Measurements from ENCODE around the gene ENPP7. TPM values are rescaled to one million over a fixed set of nuclear protein-coding genes. Genes with fewer than 3 reads are reported as not detected.

Gene ENPP7
- total RNA-seq, 1 experiment from 2014 or later = not detected

DNA sequence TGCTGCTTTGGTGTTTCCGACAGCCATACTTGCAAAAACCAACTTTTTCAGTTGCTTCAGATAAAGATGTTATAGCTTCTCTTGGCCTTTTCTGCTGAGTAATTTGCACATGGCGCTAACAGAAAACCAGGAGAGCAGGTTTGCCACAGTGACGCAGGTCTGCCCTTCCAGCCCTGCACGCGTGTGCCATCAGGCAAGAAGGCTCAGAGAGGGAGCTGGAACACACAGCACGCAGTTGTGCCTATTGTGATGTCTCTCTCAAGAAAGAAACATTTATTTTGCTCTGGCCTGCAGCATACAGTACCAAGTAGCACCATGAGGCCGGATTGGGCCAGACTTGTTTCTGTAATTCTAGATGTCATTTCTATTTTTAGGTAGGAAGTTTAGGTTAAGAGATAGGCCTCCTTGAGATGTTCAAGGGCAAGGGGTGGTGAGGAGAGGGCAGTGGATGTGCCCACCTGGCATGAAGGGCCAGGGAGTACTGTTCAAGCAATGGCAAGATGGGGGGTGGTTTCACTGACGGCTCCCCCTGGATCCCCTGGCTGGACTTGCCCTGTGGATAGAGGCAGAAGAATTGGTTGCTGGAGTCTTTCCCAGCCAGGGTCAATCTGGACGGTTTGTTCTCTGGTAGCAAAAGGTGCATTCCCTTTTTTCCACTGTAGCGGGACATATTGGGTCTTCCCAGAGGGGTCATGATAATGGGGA, 49.1 kb downstream of the ENPP7 start:
- Histone ChIP-seq H3K4me2 (ENCODE audit: low read length) (peak overlapping the region; percentile 93; the same call in 1 of the 2 replicates), H3K9me2 (ENCODE audit: insufficient read depth) (no peaks in the 10 kb centered on the region), H3K4me3 (replicated peaks in 1 of 2; ENCODE audit: low read depth in 1 of 2, low read length in 2 of 2) (no peak overlapping the region), H3K9me3 (ENCODE audit: control insufficient read depth in 1 of 2, insufficient read depth in 1 of 2, low read depth in 1 of 2, low read length in 2 of 2) (no peaks in the 10 kb centered on the region), H3K36me3 (ENCODE audit: control insufficient read depth in 1 of 2, insufficient read depth in 2 of 2, low read length in 2 of 2) (peaks cover 12 to 22% of the 10 kb centered on the region in 2 experiments; a peak in 3 of 4 replicates), H3K4me1 (ENCODE audit: control insufficient read depth in 1 of 2, insufficient read depth in 2 of 2, low read length in 2 of 2) (peaks cover 12 to 19% of the 10 kb centered on the region in 2 experiments), H3K9ac (ENCODE audit: low read length) (no peak overlapping the region), H3K27ac (ENCODE audit: low read depth, low read length) (no peak overlapping the region), H3K79me2 (ENCODE audit: insufficient read depth, low read length) (peaks cover 16% of the 10 kb centered on the region), H3K27me3 (ENCODE audit: insufficient read depth, low read length) (peaks cover 22% of the 10 kb centered on the region), H2AFZ (ENCODE audit: low read depth, low read length, poor library complexity, severe bottlenecking) (no peak overlapping the region), H4K20me1 (ENCODE audit: insufficient read depth) (no peaks in the 10 kb centered on the region)
- no peak for ATAC-seq
- BruUV-seq (replicated peaks) = no TSS peak
- ChIA-PET POLR2A (interaction anchor here (0.9 kb wide), 1 partner anchor 17 kb away, joined by 7 read pairs; the partner anchor contains the start of gene CBX8), RAD21 (ENCODE audit: low non-redundant PET in 1 of 2, low total read pairs in 2 of 2, uncharacterized antibody in 2 of 2, unreplicated experiment in 2 of 2) (no interaction called here), CTCF (no interaction called here)
- intact Hi-C loops (cut with micrococcal nuclease) = no loop called here
- DNase-seq (ENCODE audit: low read depth, low spot score) = no peak
- TF ChIP-seq TCF7L2 (IDR thresholded peaks at IDR 0.05; ENCODE audit: borderline replicate concordance, extremely low read depth, insufficient read depth, insufficient read length) (no peak), EZH2 (IDR thresholded peaks at IDR 0.05) (no peak), POLR2A (IDR thresholded peaks at IDR 0.05; ENCODE audit: borderline replicate concordance, extremely low read depth, insufficient read depth, insufficient read length) (no peak), RAD21 (IDR thresholded peaks at IDR 0.05; ENCODE audit: low read depth) (no peak), EGR1 (IDR thresholded peaks at IDR 0.05; ENCODE audit: low read depth) (no peak)
- TF ChIP-seq, protein P1, sequence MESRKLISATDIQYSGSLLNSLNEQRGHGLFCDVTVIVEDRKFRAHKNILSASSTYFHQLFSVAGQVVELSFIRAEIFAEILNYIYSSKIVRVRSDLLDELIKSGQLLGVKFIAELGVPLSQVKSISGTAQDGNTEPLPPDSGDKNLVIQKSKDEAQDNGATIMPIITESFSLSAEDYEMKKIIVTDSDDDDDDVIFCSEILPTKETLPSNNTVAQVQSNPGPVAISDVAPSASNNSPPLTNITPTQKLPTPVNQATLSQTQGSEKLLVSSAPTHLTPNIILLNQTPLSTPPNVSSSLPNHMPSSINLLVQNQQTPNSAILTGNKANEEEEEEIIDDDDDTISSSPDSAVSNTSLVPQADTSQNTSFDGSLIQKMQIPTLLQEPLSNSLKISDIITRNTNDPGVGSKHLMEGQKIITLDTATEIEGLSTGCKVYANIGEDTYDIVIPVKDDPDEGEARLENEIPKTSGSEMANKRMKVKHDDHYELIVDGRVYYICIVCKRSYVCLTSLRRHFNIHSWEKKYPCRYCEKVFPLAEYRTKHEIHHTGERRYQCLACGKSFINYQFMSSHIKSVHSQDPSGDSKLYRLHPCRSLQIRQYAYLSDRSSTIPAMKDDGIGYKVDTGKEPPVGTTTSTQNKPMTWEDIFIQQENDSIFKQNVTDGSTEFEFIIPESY (IDR thresholded peaks at IDR 0.05; ENCODE audit: extremely low read depth, insufficient replicate concordance, low read length) = no peak
